ENCODE measurements around the gene ARIH1. TPM values are rescaled to one million over a fixed set of nuclear protein-coding genes. Genes with fewer than 3 reads are reported as not detected.
A peak's percentile ranks its signal among the peaks of the same experiment; 100 is the strongest.

ARIH1 gene
- total RNA-seq, 1 experiment from 2014 or later: 63.0 TPM

DNA sequence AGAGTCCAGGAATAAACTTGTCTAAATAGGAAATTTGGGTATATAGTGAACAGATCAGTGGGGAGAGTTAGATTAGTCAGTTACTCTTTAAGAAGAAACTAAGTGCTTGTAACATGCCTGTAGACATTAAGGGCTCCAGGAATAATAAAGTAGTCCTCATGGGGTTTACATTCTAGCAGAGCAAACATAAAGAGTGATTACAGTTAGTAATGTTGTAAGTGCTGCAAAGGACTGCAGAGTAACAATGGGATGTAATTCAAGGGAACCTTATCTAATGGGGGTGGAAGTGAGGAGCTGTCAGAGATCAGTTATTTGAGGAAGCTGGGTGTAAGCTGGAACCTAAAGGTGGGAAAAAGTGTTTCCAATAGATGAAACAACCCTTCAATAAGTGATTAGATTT is 67.5 kb downstream of the ARIH1 start:
- no peak overlapping the region for H3K27ac ChIP-seq (ENCODE audit: low read length)
- H3K4me3 ChIP-seq (ENCODE audit: low read length): no peak overlapping the region
- H3K79me2 ChIP-seq (ENCODE audit: low read length): peaks cover 25% of the 10 kb centered on the region; the same call in 1 of the 2 replicates
- ChIA-PET CTCF (no interaction called here), POLR2A (ENCODE audit: unreplicated experiment) (no interaction called here)
- intact Hi-C loops (cut with micrococcal nuclease): no loop called here
- no peaks in the 10 kb centered on the region for H3K9me2 ChIP-seq (replicated peaks; ENCODE audit: low read length)
- H3F3A ChIP-seq (ENCODE audit: low read length, unreplicated experiment): no peaks in the 10 kb centered on the region
- BruUV-seq (replicated peaks): no TSS peak
- no peaks in the 10 kb centered on the region for H3K4me1 ChIP-seq (ENCODE audit: insufficient read depth, low read length)
- H3K4me2 ChIP-seq (ENCODE audit: low read length): no peak overlapping the region
- no peaks in the 10 kb centered on the region; the same call in 1 of the 2 replicates for H3K9me3 ChIP-seq (ENCODE audit: low read length)
- peaks cover 11% of the 10 kb centered on the region; the same call in 1 of the 2 replicates for H3K36me3 ChIP-seq (ENCODE audit: low read depth, low read length)
- H3K9ac ChIP-seq (ENCODE audit: low read length): no peak overlapping the region
- H2AFZ ChIP-seq (ENCODE audit: low read length): no peak overlapping the region
- no peaks in the 10 kb centered on the region for H4K20me1 ChIP-seq (ENCODE audit: low read length)
- H3K27me3 ChIP-seq (ENCODE audit: low read length): no peaks in the 10 kb centered on the region
- TF ChIP-seq, protein P1, sequence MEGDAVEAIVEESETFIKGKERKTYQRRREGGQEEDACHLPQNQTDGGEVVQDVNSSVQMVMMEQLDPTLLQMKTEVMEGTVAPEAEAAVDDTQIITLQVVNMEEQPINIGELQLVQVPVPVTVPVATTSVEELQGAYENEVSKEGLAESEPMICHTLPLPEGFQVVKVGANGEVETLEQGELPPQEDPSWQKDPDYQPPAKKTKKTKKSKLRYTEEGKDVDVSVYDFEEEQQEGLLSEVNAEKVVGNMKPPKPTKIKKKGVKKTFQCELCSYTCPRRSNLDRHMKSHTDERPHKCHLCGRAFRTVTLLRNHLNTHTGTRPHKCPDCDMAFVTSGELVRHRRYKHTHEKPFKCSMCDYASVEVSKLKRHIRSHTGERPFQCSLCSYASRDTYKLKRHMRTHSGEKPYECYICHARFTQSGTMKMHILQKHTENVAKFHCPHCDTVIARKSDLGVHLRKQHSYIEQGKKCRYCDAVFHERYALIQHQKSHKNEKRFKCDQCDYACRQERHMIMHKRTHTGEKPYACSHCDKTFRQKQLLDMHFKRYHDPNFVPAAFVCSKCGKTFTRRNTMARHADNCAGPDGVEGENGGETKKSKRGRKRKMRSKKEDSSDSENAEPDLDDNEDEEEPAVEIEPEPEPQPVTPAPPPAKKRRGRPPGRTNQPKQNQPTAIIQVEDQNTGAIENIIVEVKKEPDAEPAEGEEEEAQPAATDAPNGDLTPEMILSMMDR (conservative IDR thresholded peaks at IDR 0.05; ENCODE audit: low read depth, low read length): no peak
- DNase-seq: no peak
- no peak for ATAC-seq

DNA sequence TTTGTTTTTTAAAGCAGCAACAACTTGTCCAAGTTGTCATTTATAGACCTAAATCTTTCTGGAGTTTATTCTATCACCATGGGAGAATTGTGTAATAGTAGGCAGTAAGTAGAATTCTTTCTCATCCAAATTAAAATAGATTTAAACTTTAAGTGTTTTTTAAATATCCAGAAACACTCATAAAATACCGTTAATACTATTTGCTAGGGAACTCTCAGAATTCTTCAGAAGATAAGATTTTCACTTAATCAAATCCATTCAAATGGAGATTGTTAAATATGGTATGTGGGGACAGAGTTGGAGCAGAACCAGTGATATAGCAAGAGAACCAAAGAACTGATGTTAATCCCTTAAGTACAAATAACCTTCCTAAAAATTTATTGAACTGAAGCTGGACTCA is 71.0 kb downstream of the ARIH1 start:
- ChIA-PET POLR2A (ENCODE audit: unreplicated experiment) (no interaction called here), CTCF (no interaction called here)
- DNase-seq: no peak
- intact Hi-C loops (cut with micrococcal nuclease): no loop called here
- no TSS peak for BruUV-seq (replicated peaks)
- Histone ChIP-seq H2AFZ (ENCODE audit: low read length) (no peak overlapping the region), H3K9me3 (ENCODE audit: low read length) (no peaks in the 10 kb centered on the region; the same call in 1 of the 2 replicates), H4K20me1 (ENCODE audit: low read length) (peaks cover 8% of the 10 kb centered on the region; the same call in 1 of the 2 replicates), H3K79me2 (ENCODE audit: low read length) (peaks cover 15% of the 10 kb centered on the region; the same call in 1 of the 2 replicates), H3K9ac (ENCODE audit: low read length) (no peak overlapping the region), H3K9me2 (replicated peaks; ENCODE audit: low read length) (no peaks in the 10 kb centered on the region), H3K27me3 (ENCODE audit: low read length) (no peaks in the 10 kb centered on the region), H3K4me3 (ENCODE audit: low read length) (no peak overlapping the region), H3F3A (ENCODE audit: low read length, unreplicated experiment) (no peaks in the 10 kb centered on the region), H3K4me2 (ENCODE audit: low read length) (no peak overlapping the region), H3K27ac (ENCODE audit: low read length) (no peak overlapping the region), H3K4me1 (ENCODE audit: insufficient read depth, low read length) (no peaks in the 10 kb centered on the region), H3K36me3 (ENCODE audit: low read depth, low read length) (peaks cover 6% of the 10 kb centered on the region; the same call in 1 of the 2 replicates)
- TF ChIP-seq EZH2phosphoT487 (IDR thresholded peaks at IDR 0.05; ENCODE audit: borderline replicate concordance, low read length): no peak
- TF ChIP-seq, protein P1 (conservative IDR thresholded peaks at IDR 0.05; ENCODE audit: low read depth, low read length): no peak
- TF ChIP-seq EZH2 (IDR thresholded peaks at IDR 0.05; ENCODE audit: low read length, unreplicated experiment): no peak
- no peak for ATAC-seq

DNA sequence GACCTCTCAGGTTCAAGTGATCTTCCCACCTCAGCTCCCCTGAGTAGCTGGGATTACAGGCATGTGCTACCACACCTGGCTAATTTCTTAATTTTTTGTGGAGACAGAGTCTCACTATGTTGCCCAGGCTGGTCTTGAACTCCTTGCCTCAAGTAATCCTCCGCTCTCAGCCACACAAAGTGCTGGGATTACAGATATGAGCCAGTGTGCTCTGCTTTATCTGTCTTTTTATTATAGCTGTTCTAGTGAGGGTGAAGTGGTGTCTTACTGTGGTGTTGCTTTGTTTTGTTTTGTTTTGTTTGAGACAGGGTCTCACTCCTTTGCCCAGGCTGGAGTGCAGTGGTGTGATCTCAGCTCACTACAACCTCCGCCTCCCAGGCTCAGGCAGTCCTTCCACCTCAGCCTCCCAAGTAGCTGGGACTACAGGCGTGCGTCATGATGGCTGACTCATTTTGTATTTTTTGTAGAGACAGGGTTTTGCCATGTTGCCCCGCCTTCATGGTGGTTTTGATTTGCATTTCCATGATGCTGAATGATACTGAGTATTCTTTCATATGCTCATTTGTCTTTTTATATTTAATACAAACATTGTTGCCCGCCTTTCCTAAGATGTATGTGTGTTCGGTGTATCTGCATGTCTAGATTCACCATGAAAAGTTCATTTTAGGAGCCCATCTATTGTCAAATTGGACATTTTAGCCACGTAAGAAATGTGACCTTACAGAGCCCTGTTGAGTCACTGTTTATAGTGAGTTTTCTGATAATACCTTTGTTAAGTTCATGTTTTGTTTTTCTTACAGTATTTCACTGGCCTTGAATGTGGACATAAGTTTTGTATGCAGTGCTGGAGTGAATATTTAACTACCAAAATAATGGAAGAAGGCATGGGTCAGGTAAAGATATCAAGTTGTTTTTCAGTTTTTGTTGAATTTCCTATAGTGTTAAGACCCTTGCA is 80.6 kb downstream of the ARIH1 start:
- Histone ChIP-seq H3K4me3 (ENCODE audit: low read length) (no peak overlapping the region), H3K9me2 (replicated peaks; ENCODE audit: low read length) (no peaks in the 10 kb centered on the region), H3K36me3 (ENCODE audit: low read depth, low read length) (peaks cover 4% of the 10 kb centered on the region; the same call in 1 of the 2 replicates), H4K20me1 (ENCODE audit: low read length) (peaks cover 6% of the 10 kb centered on the region), H3K9me3 (ENCODE audit: low read length) (no peaks in the 10 kb centered on the region), H2AFZ (ENCODE audit: low read length) (no peak overlapping the region), H3K27me3 (ENCODE audit: low read length) (no peaks in the 10 kb centered on the region), H3K4me1 (ENCODE audit: insufficient read depth, low read length) (no peaks in the 10 kb centered on the region), H3K9ac (ENCODE audit: low read length) (no peak overlapping the region), H3K4me2 (ENCODE audit: low read length) (no peak overlapping the region), H3K27ac (ENCODE audit: low read length) (0 out of 2 replicates have a peak overlapping the region, but pooled peaks have one; percentile 15), H3F3A (ENCODE audit: low read length, unreplicated experiment) (no peaks in the 10 kb centered on the region), H3K79me2 (ENCODE audit: low read length) (peaks cover 38% of the 10 kb centered on the region; the same call in 1 of the 2 replicates)
- peak; percentile 49; the same call in 1 of the 2 replicates for ATAC-seq
- peak; percentile 36 for DNase-seq
- ChIA-PET CTCF (no interaction called here), POLR2A (ENCODE audit: unreplicated experiment) (no interaction called here)
- intact Hi-C loops (cut with micrococcal nuclease): no loop called here
- TF ChIP-seq, protein P1 (conservative IDR thresholded peaks at IDR 0.05; ENCODE audit: low read depth, low read length): no peak
- TF ChIP-seq EZH2 (IDR thresholded peaks at IDR 0.05; ENCODE audit: low read length, unreplicated experiment) (no peak), EZH2phosphoT487 (IDR thresholded peaks at IDR 0.05; ENCODE audit: borderline replicate concordance, low read length) (no peak)
- no TSS peak for BruUV-seq (replicated peaks)
